ENCODE measurements around the gene FAIM2. TPM values are rescaled to one million over a fixed set of nuclear protein-coding genes. Genes with fewer than 3 reads are reported as not detected.

Gene FAIM2
- total RNA-seq, 2 experiments from 2014 or later: 0.22 to 0.56 TPM

DNA sequence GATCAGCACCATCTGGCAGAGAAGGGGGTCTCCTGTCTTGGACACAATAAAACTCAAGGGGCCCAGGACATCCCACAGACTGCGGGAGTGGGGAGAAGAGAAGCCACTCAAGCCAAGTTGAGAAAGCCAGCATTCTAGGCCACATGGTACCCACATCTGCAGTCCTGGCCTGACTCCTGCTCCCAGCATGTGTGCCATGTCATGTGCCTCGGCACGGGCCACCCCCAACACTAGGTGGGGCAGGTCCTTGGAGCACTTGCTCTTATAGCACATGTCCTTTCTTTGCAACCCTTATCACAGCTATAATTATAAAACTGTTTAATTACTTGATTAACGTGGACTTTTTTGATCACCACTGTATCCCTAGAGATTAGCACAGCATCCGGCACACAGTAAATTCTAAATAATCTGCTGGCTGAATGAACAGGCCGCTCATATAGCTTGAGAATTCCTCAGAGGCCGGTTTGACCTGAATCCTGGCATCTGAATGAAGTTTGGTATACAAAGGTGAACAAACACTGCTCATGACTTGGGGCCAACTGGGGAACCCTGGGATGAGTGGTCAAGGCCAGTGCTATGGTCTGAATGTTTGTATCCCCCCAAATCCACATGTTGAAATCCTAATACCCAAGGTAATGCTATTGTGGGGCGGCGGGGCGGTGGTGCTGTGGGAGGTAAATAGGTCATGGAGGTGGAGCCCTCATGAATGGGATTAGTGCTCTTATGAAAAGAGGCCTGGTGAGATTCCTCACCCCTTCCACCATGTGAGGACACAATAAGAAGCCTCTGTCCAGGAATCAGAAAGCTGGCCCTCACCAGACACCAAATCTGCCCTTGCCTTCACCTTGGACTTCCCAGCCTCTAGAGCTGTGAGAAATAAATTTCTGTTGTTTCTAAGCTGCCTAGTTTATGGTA, 82.1 kb downstream of the FAIM2 start:
- ChIA-PET POLR2A (interaction anchor here (0.7 to 1.4 kb wide), 2 partner anchors 16 to 44 kb away, joined by 3 read pairs; no protein-coding TSS in a partner anchor), CTCF (interaction anchor here (1.1 to 3.3 kb wide), 5 partner anchors 18 to 124 kb away, joined by 3 to 18 read pairs (median 7); no protein-coding TSS in a partner anchor)
- Mint-ChIP-seq H3K9me3 (no peaks in the 10 kb centered on the region), H3K27ac (peak overlapping the region; percentile 86), H3K4me3 (no peak overlapping the region), H3K36me3 (ENCODE audit: low read depth) (peaks cover 4% of the 10 kb centered on the region), H3K27me3 (no peaks in the 10 kb centered on the region), H3K4me1 (ENCODE audit: low read depth) (peaks cover 33% of the 10 kb centered on the region)
- DNase-seq: no peak
- TF ChIP-seq, protein P1, sequence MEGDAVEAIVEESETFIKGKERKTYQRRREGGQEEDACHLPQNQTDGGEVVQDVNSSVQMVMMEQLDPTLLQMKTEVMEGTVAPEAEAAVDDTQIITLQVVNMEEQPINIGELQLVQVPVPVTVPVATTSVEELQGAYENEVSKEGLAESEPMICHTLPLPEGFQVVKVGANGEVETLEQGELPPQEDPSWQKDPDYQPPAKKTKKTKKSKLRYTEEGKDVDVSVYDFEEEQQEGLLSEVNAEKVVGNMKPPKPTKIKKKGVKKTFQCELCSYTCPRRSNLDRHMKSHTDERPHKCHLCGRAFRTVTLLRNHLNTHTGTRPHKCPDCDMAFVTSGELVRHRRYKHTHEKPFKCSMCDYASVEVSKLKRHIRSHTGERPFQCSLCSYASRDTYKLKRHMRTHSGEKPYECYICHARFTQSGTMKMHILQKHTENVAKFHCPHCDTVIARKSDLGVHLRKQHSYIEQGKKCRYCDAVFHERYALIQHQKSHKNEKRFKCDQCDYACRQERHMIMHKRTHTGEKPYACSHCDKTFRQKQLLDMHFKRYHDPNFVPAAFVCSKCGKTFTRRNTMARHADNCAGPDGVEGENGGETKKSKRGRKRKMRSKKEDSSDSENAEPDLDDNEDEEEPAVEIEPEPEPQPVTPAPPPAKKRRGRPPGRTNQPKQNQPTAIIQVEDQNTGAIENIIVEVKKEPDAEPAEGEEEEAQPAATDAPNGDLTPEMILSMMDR (IDR thresholded peaks at IDR 0.05): no peak
- peak; percentile 37 for ATAC-seq
- intact Hi-C loops (cut with micrococcal nuclease): no loop called here

DNA sequence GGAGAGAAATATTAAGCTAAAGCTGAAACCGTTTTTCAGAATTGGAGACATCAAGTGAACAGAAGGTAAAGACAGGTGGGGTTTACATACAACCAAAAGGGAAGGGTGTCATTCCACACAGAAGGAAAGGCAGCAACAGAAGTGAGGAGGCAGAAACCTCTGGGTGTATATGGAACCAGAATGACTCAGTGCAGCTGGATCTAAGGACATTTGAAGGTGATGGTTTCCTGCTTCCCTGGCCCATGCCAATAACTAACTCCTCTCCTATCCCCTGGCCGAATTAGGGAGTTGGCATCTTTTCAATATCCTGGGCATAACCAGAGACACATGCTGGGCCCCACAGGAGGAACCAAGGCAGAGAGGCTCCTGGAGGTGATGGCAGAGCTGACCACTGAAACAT, 83.9 kb downstream of the FAIM2 start:
- intact Hi-C loops (cut with micrococcal nuclease): no loop called here
- TF ChIP-seq, protein P1 (IDR thresholded peaks at IDR 0.05): no peak
- Mint-ChIP-seq H3K36me3 (ENCODE audit: low read depth) (peaks cover 4% of the 10 kb centered on the region), H3K9me3 (no peaks in the 10 kb centered on the region), H3K27me3 (no peaks in the 10 kb centered on the region), H3K27ac (no peak overlapping the region), H3K4me1 (ENCODE audit: low read depth) (peaks cover 26% of the 10 kb centered on the region), H3K4me3 (no peak overlapping the region)
- no peak for DNase-seq
- POLR2A ChIA-PET: interaction anchor here (0.8 to 1.7 kb wide), 2 partner anchors 23 to 58 kb away, joined by 3 to 8 read pairs; partner anchors contain the start of gene BCDIN3D
- CTCF ChIA-PET: interaction anchor here (0.7 to 3.3 kb wide), 5 partner anchors 9 to 126 kb away, joined by 3 to 18 read pairs (median 7); no protein-coding TSS in a partner anchor
- ATAC-seq: no peak

GRCh38 chr12:49818241-49818895, 85.3 kb downstream of the FAIM2 start:
- H3K9me3 Mint-ChIP-seq: no peaks in the 10 kb centered on the region
- no peak overlapping the region for H3K4me3 Mint-ChIP-seq
- peaks cover 25% of the 10 kb centered on the region for H3K4me1 Mint-ChIP-seq (ENCODE audit: low read depth)
- no peak for ATAC-seq
- intact Hi-C loops (cut with micrococcal nuclease): no loop called here
- no peaks in the 10 kb centered on the region for H3K27me3 Mint-ChIP-seq
- DNase-seq: no peak
- TF ChIP-seq, protein P1 (IDR thresholded peaks at IDR 0.05): no peak
- no peak overlapping the region for H3K27ac Mint-ChIP-seq
- ChIA-PET CTCF (no interaction called here), POLR2A (no interaction called here)
- peaks cover 4% of the 10 kb centered on the region for H3K36me3 Mint-ChIP-seq (ENCODE audit: low read depth)

Other genes with a start within 250 kb of the FAIM2 start
- gene FMNL3, start 196.5 kb downstream of the FAIM2 start, total RNA-seq: 10 to 100 TPM; 22.8 to 23.5 TPM
- gene TMBIM6, start 162.3 kb downstream of the FAIM2 start, total RNA-seq: 100 to 1,000 TPM; 437 to 443 TPM
- gene NCKAP5L, start 75.5 kb downstream of the FAIM2 start, total RNA-seq: 1 to 10 TPM; 5.5 to 5.7 TPM
- gene BCDIN3D, start 60.8 kb downstream of the FAIM2 start, total RNA-seq: 1 to 10 TPM; 5.0 to 5.3 TPM
- gene AQP2, start 46.8 kb upstream of the FAIM2 start, total RNA-seq: not detected
- not detected for gene AQP5, start 58.0 kb upstream of the FAIM2 start, total RNA-seq
- not detected for gene AQP6, start 69.0 kb upstream of the FAIM2 start, total RNA-seq
- 100 to 1,000 TPM; 113 to 117 TPM for gene RACGAP1, start 121.6 kb upstream of the FAIM2 start, total RNA-seq
- gene ASIC1, start 153.7 kb upstream of the FAIM2 start, total RNA-seq: 10 to 100 TPM; 14.3 to 17.3 TPM
- gene SMARCD1, start 181.4 kb upstream of the FAIM2 start, total RNA-seq: 10 to 100 TPM; 47.3 to 55.1 TPM
- gene GPD1, start 200.1 kb upstream of the FAIM2 start, total RNA-seq: under 1 TPM; 0.16 to 0.20 TPM
- 10 to 100 TPM; 43.1 to 51.0 TPM for gene COX14, start 208.3 kb upstream of the FAIM2 start, total RNA-seq

All from activated CD8-positive, alpha-beta T cell treated with anti-CD3 and anti-CD28 coated beads for 36 hours (primary cell).